ENCODE data around the gene SEC16A.

The SEC16A gene

GRCh38 chr9:136467766-136468165, 15.1 kb downstream of the SEC16A start:
- FAIRE-seq: no peak
- DNase-seq (ENCODE audit: insufficient read length, low spot score): no peak

DNA sequence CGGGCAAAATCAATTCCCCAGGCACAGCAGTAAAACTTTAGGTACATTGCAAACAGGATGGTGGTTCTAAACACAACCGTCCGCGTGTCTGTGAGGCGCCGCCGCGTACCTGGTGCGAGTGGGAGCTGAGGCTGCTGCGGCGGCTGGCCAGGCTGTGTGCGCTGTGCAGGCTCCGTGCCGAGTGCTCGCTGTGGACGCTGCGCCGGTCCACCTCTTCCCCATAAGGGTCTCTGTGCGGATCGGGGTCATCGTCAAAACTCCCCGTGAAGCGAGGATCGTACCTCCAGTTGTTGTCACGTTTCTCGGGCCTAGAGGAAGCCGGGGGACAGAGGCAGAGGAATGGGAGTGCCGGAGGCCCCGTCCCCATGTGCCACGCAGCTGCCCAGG, 16.7 kb downstream of the SEC16A start:
- DNase-seq (ENCODE audit: insufficient read length, low spot score) (no peak), FAIRE-seq (no peak)

DNA sequence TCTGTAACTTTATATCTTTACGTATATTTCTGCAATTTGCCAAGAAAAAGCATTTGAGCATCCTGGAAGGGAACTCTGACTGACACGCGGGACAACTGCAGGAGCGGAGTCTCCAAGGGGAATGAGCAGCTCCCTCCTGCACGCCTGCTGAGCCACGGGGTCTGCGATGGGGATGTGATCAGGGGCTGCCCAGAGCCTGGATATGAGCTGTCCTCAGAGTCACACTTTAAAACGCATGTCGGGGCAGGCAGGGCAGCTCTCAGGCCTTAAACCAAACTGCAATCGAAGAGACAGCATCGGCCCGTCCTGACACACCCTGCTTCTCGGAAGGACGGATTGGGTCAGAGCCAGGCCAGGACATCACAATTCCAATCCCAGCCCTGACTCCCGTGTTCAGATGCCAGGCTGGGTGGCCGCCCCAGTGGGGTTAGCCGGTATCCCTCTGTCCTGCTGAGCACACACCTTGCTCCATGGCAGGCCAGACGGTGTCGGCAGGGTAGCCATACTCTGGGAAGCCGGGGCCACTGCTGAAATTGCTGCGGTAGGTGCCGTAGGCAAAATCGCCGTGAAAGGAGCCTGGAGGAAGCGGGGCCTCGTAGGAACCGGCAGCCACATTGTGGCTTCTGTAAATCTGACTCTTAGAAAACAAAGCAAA, 17.2 kb downstream of the SEC16A start:
- no peak for DNase-seq (ENCODE audit: insufficient read length, low spot score)
- FAIRE-seq: no peak

GRCh38 chr9:136464241-136464640, 18.6 kb downstream of the SEC16A start:
- FAIRE-seq: no peak
- DNase-seq (ENCODE audit: insufficient read length, low spot score): no peak

DNA sequence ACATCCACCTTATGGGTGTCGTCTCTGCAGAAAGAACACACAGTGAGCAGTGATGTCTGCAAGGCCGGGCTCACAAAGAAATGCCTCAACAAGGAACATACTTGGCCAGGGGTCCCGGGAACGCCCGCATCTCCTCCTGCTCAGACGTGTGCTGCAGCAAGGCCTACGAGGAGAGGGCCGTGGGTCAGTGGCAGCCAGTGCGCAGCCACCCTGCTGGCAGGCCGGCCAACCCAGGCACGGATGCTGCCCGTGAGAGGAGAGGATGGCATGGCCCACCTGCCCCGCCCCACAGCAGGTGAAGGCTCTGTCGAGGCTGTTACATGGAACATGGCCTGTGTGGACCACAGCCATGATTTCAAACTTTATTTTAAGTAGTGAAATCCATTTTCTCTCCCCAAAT, 19.3 kb downstream of the SEC16A start:
- no peak for DNase-seq (ENCODE audit: insufficient read length, low spot score)
- no peak for FAIRE-seq

- no peak for DNase-seq (ENCODE audit: insufficient read length, low spot score)
- no peak for FAIRE-seq
Observed at GRCh38 chr9:136462664-136463063, 20.2 kb downstream of the SEC16A start.

GRCh38 chr9:136460772-136461325, 22.0 kb downstream of the SEC16A start:
- no peak for FAIRE-seq
- DNase-seq (ENCODE audit: insufficient read length, low spot score): no peak

GRCh38 chr9:136459425-136459824, 23.4 kb downstream of the SEC16A start:
- no peak for FAIRE-seq
- DNase-seq (ENCODE audit: insufficient read length, low spot score): no peak

DNA sequence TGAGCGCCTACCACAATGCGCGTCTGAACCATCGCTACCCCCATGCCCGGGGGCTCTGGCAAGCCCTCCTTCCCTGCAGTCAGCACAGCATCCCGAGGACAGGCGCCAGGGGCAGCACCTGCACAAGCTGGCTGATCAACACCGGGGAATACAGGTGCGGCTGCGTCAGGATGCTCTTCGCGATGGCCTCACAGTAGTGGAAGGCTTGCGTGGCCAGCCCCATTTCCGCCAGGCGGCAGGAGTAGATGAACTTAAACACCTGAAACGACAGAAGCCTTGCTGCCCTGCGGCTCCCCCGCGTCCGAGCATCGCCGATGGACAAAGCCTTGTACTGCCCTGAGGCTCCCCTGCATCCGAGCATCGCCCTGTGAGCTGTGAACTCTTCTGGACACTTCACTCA, 25.5 kb downstream of the SEC16A start:
- FAIRE-seq: no peak

GRCh38 chr9:136456258-136456657, 26.6 kb downstream of the SEC16A start:
- DNase-seq (ENCODE audit: insufficient read length, low spot score) (no peak), FAIRE-seq (no peak)

More for the DNA sequence above, 25.5 kb downstream of the SEC16A start:
- DNase-seq (ENCODE audit: insufficient read length, low spot score): no peak

GRCh38 chr9:136455043-136456002, 27.5 kb downstream of the SEC16A start:
- DNase-seq (ENCODE audit: insufficient read length, low spot score): no peak
- no peak for FAIRE-seq

GRCh38 chr9:136454026-136454796, 28.6 kb downstream of the SEC16A start:
- DNase-seq (ENCODE audit: insufficient read length, low spot score) (no peak), FAIRE-seq (no peak)

- DNase-seq (ENCODE audit: insufficient read length, low spot score) (no peak), FAIRE-seq (no peak)
Observed at GRCh38 chr9:136453326-136453725, 29.5 kb downstream of the SEC16A start.

- DNase-seq (ENCODE audit: insufficient read length, low spot score): no peak
Observed at GRCh38 chr9:136451221-136451877, 31.5 kb downstream of the SEC16A start.

DNA sequence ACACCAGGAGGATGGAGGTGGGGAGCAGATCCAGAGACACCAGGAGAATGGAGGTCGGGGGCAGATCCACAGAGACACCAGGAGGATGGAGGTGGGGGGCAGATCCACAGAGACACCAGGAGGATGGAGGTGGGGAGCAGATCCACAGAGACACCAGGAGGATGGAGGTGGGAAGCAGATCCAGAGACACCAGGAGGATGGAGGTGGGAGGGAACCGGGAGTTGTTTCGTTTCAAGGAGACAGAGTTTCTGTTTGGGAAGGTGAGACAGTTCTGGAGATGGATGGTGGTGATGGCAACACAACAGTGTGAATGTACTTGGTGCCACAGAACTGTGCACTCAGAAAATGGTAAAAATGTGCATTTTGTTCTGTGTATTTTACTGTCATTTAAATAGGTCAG, 34.2 kb downstream of the SEC16A start:
- FAIRE-seq (no peak), DNase-seq (ENCODE audit: insufficient read length, low spot score) (no peak)

More at GRCh38 chr9:136451221-136451877, 31.5 kb downstream of the SEC16A start:
- no peak for FAIRE-seq

DNA sequence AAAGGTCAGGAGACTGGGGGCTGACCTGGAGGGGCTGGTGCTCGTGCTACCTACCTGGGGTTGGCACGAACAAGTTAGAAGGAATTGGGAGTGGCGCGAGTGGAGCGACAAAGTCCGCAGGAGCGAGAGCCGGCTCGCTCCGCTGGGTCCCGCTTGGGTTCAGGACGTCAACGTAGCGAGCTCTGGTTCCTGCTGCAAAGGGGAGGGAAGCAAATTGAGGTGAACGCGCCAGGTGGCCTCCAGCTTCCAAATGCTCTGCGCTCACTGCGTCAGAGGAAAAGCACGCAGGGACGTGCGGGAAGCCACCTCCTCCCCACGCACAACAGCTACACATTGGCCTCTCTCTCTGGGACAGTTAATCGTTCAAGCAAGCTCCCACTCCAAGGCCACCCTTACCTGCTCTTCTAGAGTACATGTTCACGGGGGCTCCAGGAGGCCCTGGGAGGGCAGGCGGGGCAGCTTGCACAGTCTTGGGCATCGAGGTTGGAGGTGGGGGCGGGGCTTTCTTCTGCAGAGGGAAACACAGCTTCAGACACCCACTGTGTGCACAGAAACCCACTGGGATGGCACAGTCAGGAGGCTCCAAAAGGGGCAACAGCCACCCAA, 35.6 kb downstream of the SEC16A start:
- FAIRE-seq: no peak
- no peak for DNase-seq (ENCODE audit: insufficient read length, low spot score)

GRCh38 chr9:136445799-136446198, 37.0 kb downstream of the SEC16A start:
- no peak for FAIRE-seq

DNA sequence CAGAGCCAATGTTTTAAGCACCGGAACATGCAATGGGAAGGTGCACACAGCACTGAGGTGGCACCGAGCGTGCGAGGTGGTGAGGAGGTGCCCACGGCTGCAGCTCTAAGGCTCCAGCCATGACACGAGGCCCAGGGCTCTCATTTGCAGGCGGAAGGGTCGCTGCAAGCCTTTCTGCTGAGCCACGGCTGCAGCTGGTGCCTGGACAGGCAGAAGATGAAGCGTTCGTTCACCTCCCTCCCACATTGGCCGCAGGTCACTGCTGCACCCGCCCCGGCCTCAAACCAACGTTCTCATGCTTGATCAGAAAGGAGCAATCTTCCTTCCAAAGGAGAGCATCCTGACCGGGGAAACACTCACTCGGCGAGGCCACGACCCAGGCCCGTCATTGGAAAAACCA, 38.7 kb downstream of the SEC16A start:
- DNase-seq (ENCODE audit: insufficient read length, low spot score): no peak

More at GRCh38 chr9:136445799-136446198, 37.0 kb downstream of the SEC16A start:
- DNase-seq (ENCODE audit: insufficient read length, low spot score): no peak

DNA sequence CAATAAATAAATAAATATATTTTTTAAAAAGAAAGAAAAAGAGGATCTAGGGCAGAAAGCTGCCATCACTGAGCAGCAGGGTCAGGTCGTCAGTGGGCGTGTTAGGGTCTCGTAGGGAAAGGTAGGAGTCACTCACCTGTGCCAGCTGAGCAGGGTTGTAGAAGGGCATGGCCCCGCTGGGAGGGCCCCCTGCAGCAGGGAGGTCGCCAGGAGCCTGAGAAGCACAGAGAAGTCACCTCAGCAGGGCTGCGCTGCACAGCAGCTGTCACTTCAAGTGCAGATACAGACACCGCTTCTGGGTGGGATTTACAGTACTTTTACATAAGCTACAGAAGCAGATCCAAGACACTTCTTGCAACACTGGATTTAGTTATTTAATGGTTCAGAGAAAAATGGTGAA, 39.2 kb downstream of the SEC16A start:
- no peak for FAIRE-seq
- DNase-seq (ENCODE audit: insufficient read length, low spot score): no peak

More for the DNA sequence above, 38.7 kb downstream of the SEC16A start:
- no peak for FAIRE-seq

GRCh38 chr9:136443087-136443486, 39.8 kb downstream of the SEC16A start:
- FAIRE-seq (no peak), DNase-seq (ENCODE audit: insufficient read length, low spot score) (no peak)
